SK-N-MC (cell line): ENCODE measurements around the gene SEPTIN5.

Source experiments
- EZH2 ChIP-seq: fragments of 200-600 bp; sonication (generic); IDR thresholded peaks from one replicate; pipeline ENCODE4 v1.6.1; 2017; ENCODE audit warnings: antibody characterized with exemption
- POLR2AphosphoS5 ChIP-seq: IDR thresholded peaks from 2 replicates; pipeline ENCODE4 v1.6.1; 2012; ENCODE audit warnings: mild to moderate bottlenecking, low read depth, low read length, borderline replicate concordance

GRCh38 chr22:19743081-19743480 is 28.8 kb downstream of the SEPTIN5 start:
- TF ChIP-seq EZH2 (no peak), POLR2AphosphoS5 (no peak)
